Measurements from ENCODE around the gene DCN.

DNA sequence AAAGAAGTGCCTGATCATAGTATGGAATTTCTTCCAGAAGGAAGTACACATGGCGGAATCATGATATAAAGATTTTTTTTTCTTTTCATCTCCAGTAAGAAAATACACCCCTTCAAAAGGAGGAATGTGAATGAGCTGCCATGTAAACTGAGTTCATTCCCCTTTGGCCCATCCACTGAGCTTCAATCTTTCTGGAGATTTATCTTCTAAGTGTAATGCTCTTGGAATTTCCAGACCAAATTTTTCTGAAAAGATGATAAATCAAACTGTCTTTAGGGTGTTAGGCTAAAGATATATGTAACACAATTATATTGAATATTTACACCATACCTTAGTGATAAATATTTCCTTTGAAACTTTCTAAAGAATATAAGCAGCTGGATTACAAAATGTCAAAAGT is 5.2 kb downstream of the DCN start:
- no peak for TF ChIP-seq POLR2A (IDR thresholded peaks at IDR 0.05; ENCODE audit: low read length)
- no peak for TF ChIP-seq GATA1 (IDR thresholded peaks at IDR 0.05; ENCODE audit: low read depth, low read length)
